Left lung (tissue), 10 donors: ENCODE data around the gene FBXL3. TPM values are rescaled to one million over a fixed set of nuclear protein-coding genes. Genes with fewer than 3 reads are reported as not detected.

Experiments used
- ATAC-seq: fragments of 200-7000 bp; cut with Tn5 transposase; one replicate; pipeline ENCODE4 v1.9.1; 2020; ENCODE audit warnings: moderate library complexity
- DNase-seq, 4 donors: peaks; one replicate each; pipeline ENCODE4 v3.0.0-alpha.2; 2013 to 2020
- H3K27ac ChIP-seq, 2 donors: fragments of 200-600 bp; sonication (generic) in 1 of 2; one replicate each; pipeline versions ENCODE4 v1.5.0 to v1.8.0; 2020 to 2021
- H3K27me3 ChIP-seq, 2 donors: fragments of 200-600 bp; sonication (generic) in 1 of 2; one replicate each; pipeline versions ENCODE4 v1.5.0 to v1.8.0; 2020 to 2021
- H3K36me3 ChIP-seq, 2 donors: fragments of 200-600 bp; sonication (generic) in 1 of 2; one replicate each; pipeline versions ENCODE4 v1.5.0 to v1.8.0; 2020 to 2021
- H3K4me1 ChIP-seq, 2 donors: fragments of 200-600 bp; one replicate each; pipeline ENCODE4 v1.8.0; 2021
- H3K4me3 ChIP-seq, 2 donors: fragments of 200-600 bp; sonication (generic) in 1 of 2; one replicate each; pipeline versions ENCODE4 v1.5.0 to v1.8.0; 2020 to 2021; ENCODE audit warnings: mild to moderate bottlenecking in 1 of 2
- H3K9me3 ChIP-seq, 2 donors: fragments of 200-600 bp; sonication (generic) in 1 of 2; one replicate each; pipeline versions ENCODE4 v1.5.0 to v1.8.0; 2020 to 2021
- CTCF ChIP-seq, 2 donors: fragments of 200-600 bp; sonication (generic) in 1 of 2; IDR thresholded peaks; one replicate each; pipeline versions ENCODE4 v1.5.0 to v1.8.0; 2021; ENCODE audit warnings: antibody characterized with exemption in 2 of 2
- intact Hi-C, 2 donors: fragments of 100-400 bp; cut with DNase I; formaldehyde crosslinking; loops; one replicate each; pipeline versions ENCODE4 v1.11.2 to v1.14.2; 2022
- polyA plus RNA-seq, 6 donors: library from polyadenylated mRNA; unstranded; fragments of 120-200 nt; gene quantifications; one replicate each; pipeline ENCODE4 v1.2.1, GENCODE V29; 2013; ENCODE audit not compliant: insufficient read length in 6 of 6
- total RNA-seq, 2 donors: library from RNA; stranded (reverse); fragmentation: NEBNext Ultra II Directional; extraction: Animal tissue kit (Norgen Biotek cat#: 25700); gene quantifications; one replicate each; pipeline ENCODE4 v1.2.1, GENCODE V29; 2021
- donor health status: DM: no; HTN: yes; CAD: no.
- donor health status: DM: no; HTN: no; CAD: no.

Gene FBXL3
- total and polyA plus RNA-seq, 8 donors: 38.8 to 69.2 (median 61.0) TPM

DNA sequence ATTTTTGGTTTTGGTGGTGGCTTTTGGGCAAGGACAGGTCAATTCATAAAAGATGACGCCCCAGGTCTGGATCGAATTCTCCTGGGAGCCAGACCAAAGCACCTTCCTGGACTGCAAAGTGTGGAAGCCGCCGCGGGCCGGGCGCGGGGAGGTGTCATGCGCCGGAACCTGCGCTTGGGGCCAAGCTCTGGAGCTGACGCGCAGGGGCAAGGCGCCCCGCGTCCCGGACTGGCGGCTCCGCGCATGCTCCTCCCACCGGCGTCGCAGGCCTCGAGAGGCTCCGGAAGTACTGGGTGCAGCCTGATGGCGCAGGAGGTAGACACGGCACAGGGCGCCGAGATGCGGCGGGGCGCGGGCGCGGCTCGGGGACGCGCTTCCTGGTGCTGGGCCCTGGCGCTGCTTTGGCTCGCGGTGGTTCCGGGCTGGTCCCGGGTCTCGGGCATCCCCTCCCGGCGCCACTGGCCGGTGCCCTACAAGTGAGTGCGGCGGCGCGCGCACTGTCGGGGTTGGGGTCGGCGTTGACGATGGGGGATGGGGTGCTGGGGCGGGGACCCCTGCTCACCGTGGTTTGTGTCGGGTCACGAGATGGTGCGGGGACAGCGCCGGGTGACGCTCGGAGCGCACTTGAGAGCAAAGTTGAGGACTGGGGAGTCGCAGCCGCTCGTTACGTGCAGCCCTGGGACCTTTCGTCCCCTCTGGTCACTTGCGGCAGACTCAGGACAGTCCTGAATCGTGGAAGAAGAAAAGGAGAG is 35.0 kb downstream of the FBXL3 start, which contains the start of gene CLN5:
TSS of gene CLN5 (plus strand) at position 286 of the 752 bp plus-strand sequence. CDS start at position 304, 18 bp downstream.
- ATAC-seq: peak; percentile 98

GRCh38 chr13:76991432-76991795 is 35.5 kb downstream of the FBXL3 start:
- DNase-seq (peak in 2 of 4 donors; percentile 26 to 43), ATAC-seq (peak; percentile 16)
- peaks cover 0 to 30% of the 10 kb centered on the region in 2 donors for H3K4me1 ChIP-seq
- TF ChIP-seq CTCF (IDR thresholded peaks at IDR 0.05): no peak
- peak overlapping the region; percentile 59 to 79 for H3K4me3 ChIP-seq
- peak overlapping the region; percentile 86 to 93 for H3K27ac ChIP-seq
- H3K27me3 ChIP-seq: no peaks in the 10 kb centered on the region
- H3K9me3 ChIP-seq: no peaks in the 10 kb centered on the region
- H3K36me3 ChIP-seq: peaks cover 0 to 6% of the 10 kb centered on the region in 2 donors
- intact Hi-C loops: no loop called here

More for the DNA sequence above, 35.0 kb downstream of the FBXL3 start, which contains the start of gene CLN5:
- intact Hi-C loops: no loop called here
- Histone ChIP-seq H3K9me3 (no peaks in the 10 kb centered on the region), H3K4me3 (peak within 1 kb of the TSS; percentile 59 to 79), H3K27ac (peak within 1 kb of the TSS; percentile 86 to 93), H3K4me1 (peaks cover 0 to 30% of the 10 kb centered on the region in 2 donors), H3K36me3 (peaks cover 0 to 12% of the 10 kb centered on the region in 2 donors), H3K27me3 (no peaks in the 10 kb centered on the region)
- peak in 1 of 2 donors; percentile 31 for TF ChIP-seq CTCF (IDR thresholded peaks at IDR 0.05)
- peak; percentile 86 to 99 (median 96) for DNase-seq

DNA sequence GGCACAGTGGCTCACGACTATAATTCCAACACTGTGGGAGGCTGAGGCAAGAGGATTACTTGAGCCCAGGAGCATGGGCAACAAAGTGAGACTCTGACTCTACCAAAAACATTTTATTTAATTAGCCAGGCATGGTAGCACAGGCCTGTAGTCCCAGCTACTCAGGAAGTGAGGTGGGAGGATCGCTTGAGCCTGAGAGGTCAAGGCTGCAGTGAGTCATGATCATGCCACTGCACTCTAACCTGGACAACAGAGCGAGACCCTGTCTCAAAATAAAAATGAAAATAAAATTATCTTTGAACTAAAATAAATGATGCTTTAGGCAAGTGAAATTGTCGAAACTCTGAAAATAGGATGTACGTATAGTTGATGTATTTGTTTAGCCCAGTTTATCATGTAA is 43.3 kb downstream of the FBXL3 start:
- intact Hi-C loops: no loop called here
- Histone ChIP-seq H3K4me3 (no peak overlapping the region), H3K4me1 (peaks cover 7 to 10% of the 10 kb centered on the region in 2 donors), H3K27me3 (peaks cover 6 to 29% of the 10 kb centered on the region in 2 donors), H3K36me3 (no peaks in the 10 kb centered on the region), H3K27ac (no peak overlapping the region), H3K9me3 (no peaks in the 10 kb centered on the region)
- no peak for TF ChIP-seq CTCF (IDR thresholded peaks at IDR 0.05)
- DNase-seq (no peak), ATAC-seq (no peak)

DNA sequence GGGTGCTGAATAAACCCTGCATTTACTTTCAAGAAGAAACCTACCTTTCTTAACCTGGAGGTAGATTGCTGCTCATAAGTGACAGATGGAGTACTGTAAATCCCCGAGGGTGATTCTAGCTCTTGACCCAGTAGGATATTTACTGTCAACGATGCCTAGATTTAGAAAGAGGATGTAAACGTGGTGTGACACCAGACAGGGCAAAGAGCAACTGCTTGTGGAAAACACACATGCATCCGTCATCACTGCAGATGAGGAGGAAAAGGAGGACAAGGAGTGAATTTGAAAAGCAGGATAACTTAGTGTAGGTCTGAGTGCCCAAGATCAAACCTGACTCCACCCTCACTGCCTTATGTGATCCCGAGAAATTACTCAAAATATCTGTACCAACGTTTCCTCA is 44.9 kb downstream of the FBXL3 start:
- H3K27me3 ChIP-seq: peaks cover 6 to 38% of the 10 kb centered on the region in 2 donors
- peaks cover 7 to 10% of the 10 kb centered on the region in 2 donors for H3K4me1 ChIP-seq
- intact Hi-C loops: no loop called here
- no peak for TF ChIP-seq CTCF (IDR thresholded peaks at IDR 0.05)
- H3K9me3 ChIP-seq: no peaks in the 10 kb centered on the region
- H3K36me3 ChIP-seq: no peaks in the 10 kb centered on the region
- H3K27ac ChIP-seq: no peak overlapping the region
- DNase-seq: no peak
- no peak overlapping the region for H3K4me3 ChIP-seq
- no peak for ATAC-seq

DNA sequence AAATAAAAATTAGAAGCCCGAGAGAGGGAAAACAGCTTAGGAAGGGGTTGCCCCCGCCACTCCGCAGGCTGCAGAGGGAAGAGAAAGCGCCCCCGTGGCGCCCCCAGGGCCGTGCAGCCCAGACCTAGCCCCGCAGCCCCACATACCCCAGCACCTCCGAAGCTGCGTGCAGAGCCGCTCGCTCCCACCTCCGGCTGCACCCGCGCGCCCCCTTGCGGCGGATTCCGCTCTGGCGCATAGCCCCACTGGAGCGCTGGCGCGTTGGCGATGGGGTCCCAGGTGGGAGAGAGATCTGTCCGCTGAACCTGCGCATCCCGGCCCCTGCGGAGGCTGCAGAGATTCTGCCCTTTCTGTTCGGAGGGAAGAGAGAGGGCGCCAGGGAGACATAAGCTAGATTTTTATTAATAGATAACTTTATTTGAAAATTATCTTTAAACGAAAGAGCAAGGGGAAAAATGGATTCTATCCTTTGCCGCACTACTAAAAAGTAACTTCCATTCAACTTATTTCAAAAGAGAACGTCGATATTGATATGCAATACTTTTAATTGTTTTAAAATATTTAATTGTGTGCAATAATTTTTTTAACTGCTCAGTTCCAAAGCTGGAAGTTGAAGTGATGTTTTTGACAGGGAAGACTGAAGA is 46.8 kb downstream of the FBXL3 start:
- peak; percentile 56 to 99 (median 82) for DNase-seq
- no peaks in the 10 kb centered on the region for H3K36me3 ChIP-seq
- H3K9me3 ChIP-seq: no peaks in the 10 kb centered on the region
- peak; percentile 97 to 98 for TF ChIP-seq CTCF (IDR thresholded peaks at IDR 0.05)
- no peak overlapping the region for H3K27ac ChIP-seq
- peak overlapping the region; percentile 8 to 15 for H3K4me3 ChIP-seq
- peaks cover 7 to 10% of the 10 kb centered on the region in 2 donors for H3K4me1 ChIP-seq
- peak; percentile 100 for ATAC-seq
- peaks cover 6 to 49% of the 10 kb centered on the region in 2 donors for H3K27me3 ChIP-seq
- intact Hi-C loops: no loop called here
